Gastrocnemius medialis (tissue), 4 donors: ENCODE measurements around the gene MICOS13. TPM values are rescaled to one million over a fixed set of nuclear protein-coding genes. Genes with fewer than 3 reads are reported as not detected.

Source experiments
- ATAC-seq, 2 donors: fragments of 150-250 bp; one replicate each; pipeline ENCODE4 v1.9.1; 2016
- DNase-seq, 2 donors: peaks; one replicate each; pipeline ENCODE4 v3.0.0-alpha.2; 2019
- H3K27ac ChIP-seq, 4 donors: fragments of 200-600 bp; sonication (generic); 1 replicate in 1 of 4; 2 replicates in 3 of 4; pipeline ENCODE4 v1.5.1; 2016 to 2018; ENCODE audit warnings: mild to moderate bottlenecking in 2 of 4, moderate library complexity in 1 of 4
- H3K27me3 ChIP-seq, 3 donors: fragments of 200-600 bp; sonication (generic) in 2 of 3; 1 replicate in 1 of 3; 2 replicates in 2 of 3; pipeline versions ENCODE4 v1.5.1 to v1.6.0; 2016 to 2019; ENCODE audit warnings: mild to moderate bottlenecking in 1 of 3, moderate library complexity in 1 of 3
- H3K36me3 ChIP-seq, 2 donors: fragments of 200-600 bp; sonication (generic) in 1 of 2; one replicate each; pipeline ENCODE4 v1.5.1; 2017 to 2018
- H3K4me1 ChIP-seq, 2 donors: fragments of 200-600 bp; sonication (generic) in 1 of 2; one replicate each; pipeline ENCODE4 v1.5.1; 2016 to 2017; ENCODE audit warnings: mild to moderate bottlenecking in 2 of 2
- H3K4me3 ChIP-seq, 4 donors: fragments of 200-600 bp; sonication (generic) in 3 of 4; 1 replicate in 1 of 4; 2 replicates in 3 of 4; pipeline ENCODE4 v1.5.1; 2016 to 2019; ENCODE audit warnings: mild to moderate bottlenecking in 2 of 4
- H3K9me3 ChIP-seq, 3 donors: fragments of 200-600 bp; sonication (generic) in 2 of 3; 1 replicate in 1 of 3; 2 replicates in 2 of 3; pipeline ENCODE4 v1.5.1; 2016 to 2019
- CTCF ChIP-seq, 5 experiments: fragments of 450-650 bp in 3 of 5; fragments of 200-600 bp in 2 of 5; sonication (generic) in 2 of 5; IDR thresholded peaks in 4 of 5; conservative IDR thresholded peaks in 1 of 5; 1 replicate in 4 of 5; 2 replicates in 1 of 5; pipeline ENCODE4 v1.5.1; 2016 to 2019; ENCODE audit warnings: antibody characterized with exemption in 5 of 5, mild to moderate bottlenecking in 3 of 5, moderate library complexity in 3 of 5
- POLR2A ChIP-seq, 2 donors: fragments of 450-650 bp; IDR thresholded peaks; one replicate each; pipeline ENCODE4 v1.6.1; 2017; ENCODE audit warnings: antibody characterized with exemption in 2 of 2, mild to moderate bottlenecking in 2 of 2, moderate library complexity in 2 of 2
- in situ Hi-C, 4 donors: fragments of 200-750 bp; cut with MboI; loops; one replicate each; pipeline versions ENCODE4 v1.15.0 to v1.8.0; 2017; ENCODE audit warnings: low sequenced_read_pairs in 4 of 4
- intact Hi-C: fragments of 100-400 bp; cut with DNase I; formaldehyde crosslinking; loops from one replicate; pipeline ENCODE4 v1.15.1; 2023; ENCODE audit warnings: low total_unique reads
- total RNA-seq, 4 donors: library from RNA; depleted of rRNA; stranded (reverse); fragments of >200 nt; gene quantifications; one replicate each; pipeline versions ENCODE4 v1.1.0 to v1.2.3, GENCODE V29; 2016

Gene MICOS13
- total RNA-seq, 4 donors from 2014 or later, result 45.7 to 122 (median 74.8) TPM

GRCh38 chr19:5677580-5677979 lies 2.7 kb downstream of the MICOS13 start:
- intact Hi-C loops, result no loop called here
- H3K4me1 ChIP-seq, result peaks cover 17 to 22% of the 10 kb centered on the region in 2 donors
- in situ Hi-C loops, result loop anchor here in 1 of 4 donors (10.0 kb wide), 1 partner anchor 53 kb away; the partner anchor contains the start of genes SAFB and SAFB2

DNA sequence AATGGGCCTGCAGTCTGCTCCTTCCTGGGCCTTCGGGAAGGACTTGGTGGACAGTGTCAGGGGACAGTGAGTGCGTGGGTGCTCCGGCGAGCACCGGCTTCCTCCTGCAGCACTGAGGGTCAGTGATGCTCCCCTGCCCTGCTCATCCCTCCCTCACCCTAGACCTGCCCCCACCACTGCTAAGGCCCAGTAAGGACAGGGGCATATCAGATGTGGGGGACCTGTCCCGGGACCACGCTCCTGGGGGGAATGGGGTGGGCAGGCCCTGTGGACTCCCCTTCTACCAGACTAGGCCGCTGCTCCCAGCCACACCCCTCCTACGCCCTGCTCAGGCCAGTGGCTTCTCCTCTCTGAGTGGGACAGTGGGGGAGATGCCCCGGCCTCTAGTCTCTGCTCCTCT lies 3.2 kb downstream of the MICOS13 start:
- in situ Hi-C loops, result loop anchor here in 1 of 4 donors (10.0 kb wide), 1 partner anchor 52 kb away; the partner anchor contains the start of genes SAFB and SAFB2
- H3K9me3 ChIP-seq, result no peaks in the 10 kb centered on the region
- DNase-seq, result no peak
- no peak for ATAC-seq
- intact Hi-C loops, result no loop called here
- TF ChIP-seq POLR2A (IDR thresholded peaks at IDR 0.05), result no peak
- TF ChIP-seq CTCF (IDR thresholded peaks at IDR 0.05 in 4 of 5, conservative IDR thresholded peaks at IDR 0.05 in 1 of 5), result no peak
- H3K4me1 ChIP-seq, result peaks cover 17 to 22% of the 10 kb centered on the region in 2 donors
- no peak overlapping the region for H3K4me3 ChIP-seq
- peak overlapping the region in 1 of 4 donors; percentile 10 for H3K27ac ChIP-seq
- H3K27me3 ChIP-seq, result no peaks in the 10 kb centered on the region
- peaks cover 0 to 9% of the 10 kb centered on the region in 2 donors for H3K36me3 ChIP-seq

More at GRCh38 chr19:5677580-5677979, 2.7 kb downstream of the MICOS13 start:
- DNase-seq (no peak), ATAC-seq (no peak)
- H3K9me3 ChIP-seq, result no peaks in the 10 kb centered on the region
- TF ChIP-seq POLR2A (IDR thresholded peaks at IDR 0.05), result no peak
- TF ChIP-seq CTCF (IDR thresholded peaks at IDR 0.05 in 4 of 5, conservative IDR thresholded peaks at IDR 0.05 in 1 of 5), result no peak
- peaks cover 0 to 9% of the 10 kb centered on the region in 2 donors for H3K36me3 ChIP-seq
- no peak overlapping the region for H3K27ac ChIP-seq
- H3K27me3 ChIP-seq, result no peaks in the 10 kb centered on the region
- H3K4me3 ChIP-seq, result no peak overlapping the region

GRCh38 chr19:5676772-5677105 lies 3.6 kb downstream of the MICOS13 start:
- H3K27ac ChIP-seq, result peak overlapping the region in 1 of 4 donors; percentile 10
- no peak overlapping the region for H3K4me3 ChIP-seq
- in situ Hi-C loops, result loop anchor here in 1 of 4 donors (10.0 kb wide), 1 partner anchor 52 kb away; the partner anchor contains the start of genes SAFB and SAFB2
- ATAC-seq (no peak), DNase-seq (peak in 1 of 2 donors; percentile 55)
- peaks cover 17 to 22% of the 10 kb centered on the region in 2 donors for H3K4me1 ChIP-seq
- TF ChIP-seq CTCF (IDR thresholded peaks at IDR 0.05 in 4 of 5, conservative IDR thresholded peaks at IDR 0.05 in 1 of 5) (no peak), POLR2A (IDR thresholded peaks at IDR 0.05) (no peak)
- peaks cover 0 to 9% of the 10 kb centered on the region in 2 donors for H3K36me3 ChIP-seq
- no peaks in the 10 kb centered on the region for H3K27me3 ChIP-seq
- intact Hi-C loops, result no loop called here
- H3K9me3 ChIP-seq, result no peaks in the 10 kb centered on the region

DNA sequence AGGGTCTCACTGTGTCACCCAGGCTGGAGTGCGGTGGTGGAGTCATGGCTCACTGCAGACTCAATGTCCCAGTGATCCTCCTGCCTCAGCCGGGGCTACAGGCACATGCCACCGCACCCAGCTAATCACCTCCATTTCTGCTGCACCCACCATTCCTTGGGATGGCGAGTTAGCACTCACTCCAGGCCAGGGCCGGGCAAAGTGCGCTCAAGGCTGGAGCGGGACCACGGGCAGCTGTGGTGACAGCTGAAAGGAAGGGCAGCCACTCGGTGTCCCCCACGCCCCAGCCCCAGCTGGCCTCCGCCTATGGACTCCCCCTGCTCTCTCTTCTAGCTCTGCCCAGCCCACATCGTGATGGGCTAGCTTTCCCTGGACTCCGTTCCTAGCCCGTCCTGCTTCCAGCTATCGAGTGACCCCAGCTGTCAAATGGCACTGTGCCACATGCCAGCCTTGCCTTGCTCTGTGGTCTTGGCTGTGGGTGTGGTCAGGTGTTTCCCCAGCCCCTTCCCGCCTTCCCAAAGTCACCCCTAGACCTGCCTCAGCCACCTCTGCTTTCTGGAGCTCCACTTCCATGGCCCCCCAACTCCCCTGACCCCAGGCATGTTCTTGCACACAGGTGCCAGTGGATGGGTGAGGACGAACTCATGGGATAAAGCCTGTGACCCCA lies 4.1 kb downstream of the MICOS13 start:
- Histone ChIP-seq H3K27me3 (no peaks in the 10 kb centered on the region), H3K4me3 (no peak overlapping the region), H3K9me3 (no peaks in the 10 kb centered on the region), H3K4me1 (peaks cover 15 to 19% of the 10 kb centered on the region in 2 donors), H3K27ac (peak overlapping the region in 1 of 4 donors; percentile 10), H3K36me3 (peaks cover 0 to 9% of the 10 kb centered on the region in 2 donors)
- ATAC-seq, result no peak
- TF ChIP-seq CTCF (IDR thresholded peaks at IDR 0.05 in 4 of 5, conservative IDR thresholded peaks at IDR 0.05 in 1 of 5) (no peak), POLR2A (IDR thresholded peaks at IDR 0.05) (no peak)
- peak in 1 of 2 donors; percentile 56 for DNase-seq
- in situ Hi-C loops (loop anchor here in 1 of 4 donors (10.0 kb wide), 1 partner anchor 51 kb away; the partner anchor contains the start of genes SAFB and SAFB2), intact Hi-C loops (no loop called here)
